SIG-M5 treated with dmso at 0.1 percent for 504 hours (cell line): ENCODE data around the gene MTA1.

Experiments
- DNase-seq: peaks from one replicate; lab custom pipeline; 2025; ENCODE audit not compliant: unreplicated experiment; lab: John Stamatoyannopoulos, UW

MTA1 gene

DNA sequence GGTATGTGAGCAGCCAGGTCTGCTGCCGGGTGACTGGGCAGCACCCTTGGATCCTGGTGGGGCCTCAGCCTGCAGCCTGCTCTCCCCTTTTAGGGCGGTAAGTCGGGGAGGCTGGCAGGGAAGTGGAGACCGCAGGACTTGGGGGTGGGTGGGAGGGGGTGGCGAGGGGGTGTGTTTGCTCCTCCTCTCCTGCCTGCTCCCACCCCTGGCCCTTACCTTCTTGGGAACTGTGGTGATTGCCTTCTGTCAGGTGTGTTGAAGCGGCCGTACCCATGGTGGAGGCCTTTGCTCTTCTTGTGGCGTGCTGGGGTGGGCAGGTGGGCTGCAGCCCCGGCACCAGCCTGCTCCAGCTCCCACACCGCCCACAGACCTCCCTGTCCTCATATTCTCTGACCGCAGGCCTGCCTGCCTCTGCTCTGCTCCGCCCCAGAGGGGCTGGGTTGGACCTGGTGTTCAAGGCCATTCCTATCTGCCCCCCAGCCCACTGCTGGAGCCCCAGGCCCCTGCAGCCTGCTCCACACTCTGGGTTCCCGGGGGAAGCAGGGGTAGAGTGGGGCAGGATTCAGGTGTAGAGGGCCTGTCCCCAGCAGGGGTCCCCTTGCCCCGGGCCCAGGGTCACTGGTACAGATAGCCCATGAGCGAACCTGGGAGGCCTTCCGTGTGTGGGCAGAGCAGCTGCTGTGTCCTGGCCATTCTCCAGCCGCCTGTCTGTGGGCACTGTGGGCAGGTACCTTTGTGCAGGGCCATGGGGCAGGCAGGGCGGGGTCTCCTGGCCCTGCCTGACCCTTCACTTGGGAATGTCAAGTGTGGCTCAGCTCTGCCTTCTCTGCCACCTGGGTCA, 76.6 kb downstream of the MTA1 start:
- no peak for DNase-seq

DNA sequence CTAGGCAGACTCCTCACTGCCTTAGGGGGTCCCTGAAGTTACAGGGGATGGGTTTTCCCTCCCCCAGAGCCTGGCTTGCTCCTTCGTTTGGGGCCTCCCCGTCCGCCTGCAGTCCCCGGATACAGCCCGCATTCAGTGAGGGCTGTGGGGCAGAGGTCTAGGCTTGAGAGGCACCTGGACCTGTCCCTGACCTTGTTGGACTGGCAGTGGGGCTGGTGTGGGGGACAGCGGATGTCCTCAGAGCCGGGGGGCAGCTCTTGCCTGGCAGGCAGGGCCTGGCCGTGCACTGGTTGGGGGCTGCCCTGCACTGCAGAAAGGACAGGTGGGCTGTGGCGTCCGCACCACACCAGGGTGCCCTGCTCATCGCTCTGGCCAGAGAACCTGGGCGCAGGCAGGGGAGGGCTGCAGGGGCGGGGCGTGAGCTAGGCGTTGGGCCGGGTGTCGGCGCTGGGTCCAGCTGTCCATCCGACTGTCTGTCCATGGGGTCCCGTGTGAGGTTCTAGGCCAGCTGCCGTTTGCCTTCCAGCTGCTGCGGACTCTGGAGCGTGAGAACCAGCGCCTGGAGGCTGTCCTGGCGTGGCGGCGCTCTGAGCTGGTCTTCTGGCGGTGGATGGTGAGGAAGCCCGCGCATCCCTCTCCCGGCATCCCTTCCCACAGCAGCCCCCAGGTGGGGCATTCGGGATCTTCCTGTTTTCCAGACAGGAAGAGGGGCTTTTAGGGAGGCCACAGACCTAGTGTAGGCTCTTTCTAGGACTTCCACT, 77.4 kb downstream of the MTA1 start:
- DNase-seq, result no peak

DNA sequence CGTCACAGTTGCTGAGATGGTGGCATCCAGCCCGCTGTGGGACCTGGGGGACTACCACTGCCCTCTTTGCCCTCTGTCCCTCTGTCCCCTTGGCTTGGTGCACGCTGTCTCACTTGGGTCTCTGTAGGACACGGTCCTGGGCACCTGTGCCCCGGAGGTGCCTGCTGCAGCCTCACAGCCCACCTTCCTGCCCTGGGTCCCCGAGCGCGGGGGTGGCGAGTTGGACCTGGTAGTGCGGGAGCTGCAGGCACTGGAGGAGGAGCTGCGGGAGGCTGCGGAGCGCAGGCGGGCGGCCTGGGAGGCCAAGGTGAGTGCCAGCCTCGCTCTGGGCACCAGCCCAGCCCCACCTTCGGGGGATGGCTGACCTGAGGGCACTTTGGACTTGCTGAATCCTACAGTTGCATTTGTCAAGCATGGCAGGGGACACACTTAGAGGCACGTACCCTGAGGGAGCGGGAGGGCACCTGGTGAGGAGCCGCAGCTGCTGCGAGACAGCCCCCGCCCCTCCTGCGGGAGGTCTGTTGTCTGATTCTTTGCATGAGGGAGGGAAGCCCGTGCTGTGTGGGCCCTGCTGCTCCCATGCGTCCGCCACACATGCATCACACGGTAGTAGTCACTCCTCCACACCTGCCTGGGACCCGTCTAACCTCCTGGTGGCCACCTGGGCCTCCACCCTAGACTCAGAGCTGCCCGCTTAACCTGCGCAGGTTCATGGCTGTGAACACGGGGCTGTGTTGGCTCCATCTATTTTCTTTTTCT, 78.2 kb downstream of the MTA1 start:
- no peak for DNase-seq

DNA sequence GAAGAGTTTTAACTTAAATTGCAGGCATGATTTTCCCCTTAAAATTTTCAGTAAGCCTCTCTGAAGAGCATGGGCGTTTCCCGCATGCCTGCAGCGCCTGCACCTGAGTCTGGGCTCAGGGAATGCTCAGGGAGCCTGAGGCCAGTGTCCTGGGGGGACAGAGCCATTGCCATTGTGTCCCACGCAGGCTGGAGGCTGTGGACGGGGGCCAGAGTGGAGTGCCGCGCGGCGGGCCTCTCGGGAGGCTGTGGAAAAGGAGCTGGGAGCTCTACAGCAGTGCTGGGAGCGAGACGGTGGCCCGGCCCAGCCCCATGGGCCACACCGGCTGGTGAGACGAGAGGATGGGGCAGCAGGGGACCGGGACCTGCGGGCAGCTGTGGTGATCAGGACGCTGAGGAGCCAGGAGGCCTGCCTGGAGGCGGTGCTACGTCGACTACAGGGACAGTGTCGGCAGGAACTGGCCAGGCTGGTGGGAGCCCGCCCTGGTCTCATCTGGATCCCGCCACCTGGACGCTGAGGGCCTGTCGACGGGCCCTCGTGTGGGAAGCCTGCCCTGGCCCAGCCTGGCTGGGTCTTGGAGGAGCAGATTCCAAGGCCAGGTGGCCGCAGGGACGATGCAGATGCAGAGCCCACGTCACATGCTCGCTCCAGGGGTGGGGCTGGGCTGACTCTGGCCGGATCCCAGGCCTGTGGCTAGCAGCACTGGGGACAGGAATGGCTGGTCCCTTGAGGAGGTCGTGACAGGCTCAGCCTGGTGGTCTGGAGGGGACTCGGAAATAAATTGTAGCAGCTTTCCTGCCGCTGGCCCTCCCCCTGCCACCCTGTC, 79.0 kb downstream of the MTA1 start:
- no peak for DNase-seq

DNA sequence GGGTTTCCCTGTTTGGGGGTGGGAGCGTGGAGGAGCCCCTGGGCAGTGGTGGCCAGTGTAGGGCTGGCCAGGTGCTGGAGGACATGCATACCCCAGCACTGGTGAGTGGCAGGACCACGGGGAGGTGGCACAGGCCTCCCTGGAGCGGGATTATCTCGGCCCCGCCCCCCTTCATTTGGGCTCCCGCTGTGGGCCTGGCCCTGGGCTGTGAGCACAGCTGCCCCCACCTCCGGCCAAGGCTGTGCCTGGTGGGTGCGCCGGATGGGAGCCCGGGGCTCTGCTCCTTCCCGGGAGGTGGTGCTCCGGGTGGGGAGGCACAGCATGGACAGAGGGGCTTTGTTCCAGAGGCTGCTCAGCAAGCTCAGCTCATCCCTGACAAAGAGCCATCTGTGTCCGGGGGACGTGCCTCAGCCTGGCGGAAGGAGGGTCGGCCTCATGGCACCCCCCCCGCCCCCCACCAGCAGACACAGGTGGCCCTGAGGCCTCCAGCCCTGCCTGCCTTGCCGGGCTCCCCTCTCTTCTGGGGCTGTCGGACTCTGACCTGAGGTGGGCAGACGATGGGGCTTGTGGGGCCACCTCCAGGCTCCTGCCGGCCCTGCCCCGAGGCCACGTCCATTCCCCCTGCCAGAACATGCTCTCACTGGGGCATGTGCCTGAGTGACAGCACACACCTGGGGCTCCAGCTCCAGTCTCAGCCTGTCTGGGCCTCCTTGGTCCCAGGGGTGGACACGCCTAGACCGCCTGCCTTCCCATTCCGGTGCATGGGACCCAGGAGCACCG, 79.8 kb downstream of the MTA1 start:
- DNase-seq, result no peak

DNA sequence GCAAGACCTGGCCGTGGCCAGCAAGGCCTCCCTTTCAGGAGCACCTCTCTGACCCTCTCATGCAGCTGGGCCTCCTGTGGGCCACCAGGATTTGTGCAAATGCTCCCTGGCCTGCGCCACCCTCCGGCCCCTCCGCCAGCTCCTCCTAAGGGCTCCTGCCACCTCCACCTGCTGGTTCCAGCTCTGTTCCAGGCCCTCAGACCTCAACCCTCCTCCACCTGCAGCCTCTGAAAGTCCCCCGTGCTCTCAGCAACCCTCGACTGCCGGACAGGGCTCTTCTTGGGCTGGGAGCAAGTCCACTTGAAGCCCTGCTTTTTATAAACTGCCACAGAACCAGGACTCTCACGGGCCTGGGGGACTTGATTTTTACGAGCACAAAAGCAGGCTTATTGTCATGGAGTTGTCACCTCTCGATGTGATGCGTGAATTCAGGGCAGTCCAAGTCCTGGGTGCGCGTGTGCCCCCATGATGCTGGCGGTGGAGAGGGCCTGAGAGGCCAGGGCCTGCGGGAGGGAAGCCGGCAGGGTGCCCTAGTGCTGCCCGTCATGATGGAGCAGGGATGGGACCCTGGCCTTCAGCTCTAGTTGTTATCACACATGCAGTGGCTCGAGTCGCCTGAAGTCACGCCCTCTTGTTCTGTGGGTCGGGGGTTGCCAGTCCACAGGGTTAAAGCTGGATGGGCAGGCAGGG, 80.6 kb downstream of the MTA1 start:
- no peak for DNase-seq

DNA sequence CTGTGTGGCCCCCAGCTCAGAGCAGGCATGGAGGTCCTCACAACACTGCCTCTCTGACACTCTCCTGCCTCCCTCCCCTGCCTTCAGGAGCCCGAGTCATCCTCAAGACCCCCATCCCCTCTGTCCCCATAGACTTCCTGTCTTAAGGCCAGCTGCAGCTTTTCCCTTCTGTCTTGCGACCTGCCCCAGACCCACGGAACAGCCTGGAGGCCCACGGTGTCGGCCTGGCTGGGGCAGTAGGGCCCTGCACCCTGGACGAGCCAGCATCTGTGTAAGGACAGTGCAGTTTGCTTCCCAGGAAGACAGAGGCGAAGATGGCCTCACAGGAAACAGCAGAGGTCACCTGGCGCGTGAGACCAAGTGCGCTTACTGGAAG, 81.1 kb downstream of the MTA1 start:
- DNase-seq, result no peak

DNA sequence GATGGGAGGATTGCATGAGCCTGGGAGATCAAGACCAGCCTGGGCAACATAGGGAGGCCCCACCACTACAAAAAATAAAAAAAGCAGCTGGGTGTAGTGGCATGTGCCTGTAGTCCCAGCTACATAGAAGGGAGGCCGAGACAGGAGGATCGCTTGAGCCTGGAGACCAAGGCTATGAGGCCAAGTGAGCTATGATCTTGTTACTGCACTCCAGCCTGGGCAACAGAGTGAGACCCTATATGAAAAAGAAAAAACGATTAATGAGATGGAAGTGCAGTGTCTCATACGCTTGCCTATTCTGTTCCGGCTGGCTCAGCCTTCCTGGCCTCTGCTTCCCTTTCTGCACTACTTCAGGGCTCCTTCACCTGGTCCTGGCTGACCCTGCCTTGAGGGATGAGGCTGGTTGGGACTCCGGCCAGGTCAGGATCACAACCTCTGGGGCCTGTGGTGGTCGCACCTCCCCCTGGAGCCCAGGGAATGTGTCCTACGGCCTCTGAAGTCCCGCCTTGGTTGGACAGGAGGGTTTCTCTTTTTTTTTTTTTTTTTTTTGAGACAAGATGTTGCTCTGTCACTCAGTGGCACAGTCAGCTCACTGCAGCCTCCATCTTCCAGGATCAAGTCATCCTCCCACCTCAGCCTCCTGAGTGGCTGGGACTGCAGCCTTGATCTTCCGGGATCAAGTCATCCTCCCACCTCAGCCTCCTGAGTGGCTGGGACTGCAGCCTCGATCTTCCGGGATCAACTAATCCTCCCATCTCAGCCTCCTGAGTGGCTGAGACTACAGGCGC, 82.1 kb downstream of the MTA1 start:
- no peak for DNase-seq

DNA sequence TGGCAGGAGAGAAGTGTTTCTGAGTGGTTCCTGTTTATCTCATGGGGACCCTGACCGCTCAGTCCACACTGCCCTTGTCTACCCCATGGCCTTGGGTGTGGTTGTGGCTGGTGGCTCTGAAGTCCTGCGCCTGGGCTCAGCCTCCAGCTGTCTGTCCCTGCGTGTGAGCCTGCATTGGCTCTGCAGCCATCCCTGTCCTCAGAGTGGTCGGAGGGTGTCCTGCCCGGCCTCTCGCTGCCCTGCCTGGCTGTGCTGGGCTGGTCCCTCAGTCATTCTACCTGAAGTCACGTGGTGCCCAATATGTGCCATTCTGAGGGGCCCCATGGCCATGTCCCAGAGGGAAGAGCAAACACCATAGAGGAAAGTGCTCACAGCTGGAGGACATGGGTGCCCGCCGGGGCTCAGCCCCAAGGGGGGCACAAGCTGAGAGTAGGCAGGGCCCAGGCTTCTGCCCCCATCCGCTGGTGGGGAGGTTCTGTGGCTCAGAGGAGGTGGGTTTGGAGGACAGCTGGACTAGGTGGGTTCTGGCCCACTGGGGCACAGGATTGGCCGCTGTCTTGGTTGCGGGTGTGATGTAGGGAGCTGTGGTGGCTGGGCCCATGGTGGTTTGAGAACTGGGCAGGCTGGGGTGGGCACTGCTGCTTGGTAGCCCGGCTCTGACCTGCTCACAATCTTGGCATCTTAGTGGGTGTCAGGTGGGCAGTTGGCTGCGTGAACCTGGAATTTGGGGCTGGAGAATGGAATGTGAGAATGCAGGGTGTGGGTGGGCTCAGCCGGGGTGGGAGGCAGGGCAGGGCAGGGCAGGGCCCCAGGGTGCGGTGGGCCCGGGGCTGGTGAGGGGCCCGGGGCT, 83.0 kb downstream of the MTA1 start:
- DNase-seq, result no peak

DNA sequence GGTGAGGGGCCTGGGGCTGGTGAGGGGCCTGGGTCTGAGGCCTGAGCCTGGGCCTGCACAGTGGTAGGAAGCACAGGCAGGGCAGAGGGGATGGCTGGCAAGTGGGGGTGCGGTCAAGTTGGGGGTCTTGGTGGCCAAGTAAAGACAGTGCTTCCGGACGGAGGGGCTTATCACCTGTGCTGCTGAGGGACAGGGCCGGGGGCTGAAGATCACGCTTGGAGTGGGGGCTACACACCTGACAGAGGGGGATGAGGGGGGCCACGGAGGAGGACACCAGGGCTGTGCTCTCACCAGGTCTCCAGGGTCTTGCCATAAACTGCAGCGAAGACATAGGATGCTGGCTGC, 83.6 kb downstream of the MTA1 start:
- no peak for DNase-seq

DNA sequence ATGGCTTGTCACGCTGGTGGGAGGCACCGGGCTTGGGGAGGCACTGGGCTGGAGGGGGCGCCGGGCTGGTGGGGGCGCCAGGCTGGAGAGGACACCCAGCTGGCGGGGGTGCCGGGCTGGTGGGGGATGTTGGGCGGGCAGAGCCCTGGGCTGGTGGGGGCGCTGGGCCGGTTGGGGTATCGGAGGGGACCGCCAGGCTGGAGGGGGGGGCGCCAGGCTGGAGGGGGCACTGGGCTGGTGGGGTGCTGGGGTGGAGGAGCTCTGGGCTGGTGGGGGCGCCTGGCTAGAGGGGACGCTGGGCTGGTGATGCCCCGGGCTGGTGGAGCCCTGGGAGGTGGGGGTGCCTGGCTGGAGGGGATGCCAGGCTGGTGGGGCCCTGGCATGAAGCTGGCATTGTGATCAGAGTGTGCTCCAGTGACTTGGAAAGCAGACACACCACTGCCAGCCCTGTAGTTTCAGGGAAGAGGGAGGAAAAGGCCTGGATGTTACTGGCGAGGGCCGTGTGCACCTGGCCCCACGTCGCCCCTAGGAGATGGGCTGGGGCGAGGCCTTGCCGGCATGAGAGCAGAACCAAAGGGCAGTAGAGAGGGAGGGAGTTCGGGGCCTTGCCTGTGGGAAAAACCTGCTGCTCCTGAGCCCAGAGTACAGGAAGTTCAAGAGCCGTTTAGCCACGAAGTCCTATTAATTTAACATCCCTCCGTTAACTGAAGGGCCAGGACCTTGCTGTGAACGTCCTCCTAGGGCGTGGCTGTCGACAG, 84.5 kb downstream of the MTA1 start:
- no peak for DNase-seq

DNA sequence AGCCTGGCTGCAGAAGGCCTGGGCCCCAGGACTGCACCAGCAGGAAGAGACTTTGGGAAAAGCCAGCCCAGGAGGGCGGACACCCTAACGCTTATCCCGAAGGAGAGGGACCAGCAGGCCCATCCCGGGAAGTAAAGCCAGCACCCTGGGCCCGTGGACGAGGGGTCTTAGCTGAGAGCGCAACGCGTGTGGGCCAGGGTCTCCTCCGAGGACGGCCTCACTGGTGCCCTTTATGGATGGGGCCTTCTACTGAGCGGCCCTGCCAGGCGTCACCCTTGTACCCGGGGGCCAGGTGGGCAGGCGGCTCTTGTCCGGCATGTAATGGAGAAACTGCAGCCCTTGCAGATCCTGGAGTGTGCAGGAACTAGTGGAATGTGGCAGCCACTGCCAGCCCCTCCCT, 85.5 kb downstream of the MTA1 start:
- no peak for DNase-seq

DNA sequence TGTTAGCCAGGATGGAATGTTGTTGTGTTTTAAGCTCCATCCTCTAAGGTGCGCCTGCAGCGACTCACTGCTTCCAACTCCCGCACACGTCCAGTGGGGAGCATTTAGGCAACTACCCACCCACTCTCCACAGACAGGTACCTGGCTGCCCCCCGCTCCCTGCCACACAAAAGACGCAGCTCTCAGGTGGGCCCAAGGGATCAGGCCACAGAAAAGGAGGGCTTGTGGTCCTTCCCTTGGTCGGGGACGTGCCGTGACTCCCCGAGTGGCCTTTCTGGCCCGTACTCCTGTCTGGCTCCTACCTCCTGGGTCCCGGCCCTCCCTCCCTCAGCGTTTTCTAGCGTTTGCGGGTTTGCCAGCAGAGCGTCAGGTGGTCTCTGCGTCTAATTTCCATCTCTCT, 87.6 kb downstream of the MTA1 start:
- DNase-seq, result no peak

DNA sequence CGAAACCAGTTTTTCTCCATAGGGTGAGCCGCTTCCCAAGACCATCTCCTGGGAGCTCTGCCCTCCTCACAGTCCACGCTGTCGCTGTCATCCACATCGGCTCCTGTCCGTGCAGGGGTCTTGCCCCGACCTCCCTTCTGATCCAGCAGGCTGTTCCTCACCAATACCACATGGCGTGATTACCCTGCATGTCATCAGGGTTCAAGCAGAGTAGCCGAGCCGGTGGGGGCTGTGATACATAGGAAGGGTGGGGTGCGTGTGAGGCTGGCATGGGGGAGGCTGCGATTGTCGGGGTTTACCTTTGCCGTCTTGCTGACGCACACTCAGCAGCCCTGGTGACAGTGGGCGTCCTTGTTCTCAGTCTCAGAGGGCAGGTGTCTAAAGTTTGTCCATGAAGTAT, 88.4 kb downstream of the MTA1 start:
- DNase-seq, result no peak

DNA sequence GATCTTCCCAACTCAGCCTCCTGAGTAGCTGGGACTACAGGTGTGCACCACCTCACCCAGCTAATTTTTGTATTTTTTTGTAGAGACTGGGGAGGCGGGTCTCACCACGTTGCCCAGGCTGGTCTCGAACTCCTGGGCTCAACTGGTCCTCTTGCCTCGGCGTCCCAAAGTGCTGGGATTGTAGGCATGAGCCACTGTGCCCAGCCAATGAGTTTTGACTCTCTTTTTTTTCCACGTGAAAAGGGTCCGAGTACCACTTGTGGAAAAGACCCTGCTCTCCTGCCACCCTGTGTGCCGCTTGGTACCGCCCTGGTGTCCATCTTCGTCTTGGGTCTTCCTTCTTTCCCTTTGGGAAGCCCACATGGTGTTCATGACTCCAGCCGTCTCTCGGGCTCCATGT, 89.0 kb downstream of the MTA1 start:
- no peak for DNase-seq

DNA sequence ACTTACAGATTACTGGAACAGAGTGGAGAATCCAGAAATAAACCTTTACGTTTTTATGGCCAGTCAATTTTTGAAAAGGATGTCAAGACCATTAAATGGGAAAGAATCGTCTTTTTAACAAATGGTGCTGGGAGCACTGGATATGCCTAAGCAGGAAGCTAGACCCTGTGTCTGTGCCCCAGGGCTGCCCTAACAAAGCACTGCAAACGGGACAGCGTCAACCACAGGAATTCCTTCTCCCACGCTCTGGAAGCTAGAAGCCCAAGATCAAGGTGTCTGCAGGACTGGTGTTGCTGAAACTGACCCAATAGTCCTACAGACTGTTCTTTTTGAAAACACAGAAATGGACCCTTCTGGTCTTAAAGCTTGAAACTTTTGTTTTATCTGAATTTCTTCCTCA, 97.5 kb downstream of the MTA1 start:
- DNase-seq, result no peak

DNA sequence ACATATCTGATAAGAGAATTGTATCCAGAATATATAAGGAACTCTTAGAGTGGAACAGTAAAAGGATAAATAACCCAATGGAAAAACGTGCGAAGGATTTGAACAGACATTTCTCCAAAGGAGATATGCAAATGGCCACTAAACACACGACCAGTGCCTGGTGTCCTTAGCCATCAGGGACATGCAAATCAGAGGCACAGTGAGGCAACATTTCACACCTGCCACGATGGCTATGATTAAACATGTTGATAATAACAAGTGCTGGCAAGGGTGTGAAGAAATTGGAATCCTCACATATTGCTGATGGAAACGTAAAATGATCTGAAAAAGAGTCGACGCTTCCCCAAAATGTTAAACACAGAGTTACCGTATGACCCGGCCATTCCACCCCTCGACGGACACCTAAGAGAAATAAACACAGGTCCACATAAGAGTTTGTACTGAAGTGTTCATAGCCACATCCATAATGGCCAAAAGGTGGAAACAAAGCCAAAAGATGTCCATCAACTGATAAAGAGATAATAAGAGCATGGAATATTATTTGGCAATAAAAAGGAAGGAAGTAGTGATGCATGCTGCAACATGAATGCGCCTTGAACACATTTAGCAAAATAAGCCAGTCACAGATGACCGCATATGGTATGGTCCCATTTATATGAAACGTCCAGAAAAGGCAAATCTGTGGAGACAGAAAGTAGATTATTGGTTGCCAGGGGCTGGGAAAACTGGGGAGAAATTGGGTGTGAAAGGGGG, 100.5 kb downstream of the MTA1 start:
- no peak for DNase-seq
